Parietal lobe (tissue), 2 donors: ENCODE data around the gene RUNDC1. TPM values are rescaled to one million over a fixed set of nuclear protein-coding genes. Genes with fewer than 3 reads are reported as not detected.

Experiments
- small RNA-seq: library from RNA; depleted of rRNA; stranded (forward); fragments of <200 nt; gene quantifications from one replicate; pipeline ENCODE3, GENCODE V24; 2014; ENCODE audit warnings: low replicate concordance
- total RNA-seq: library from RNA; depleted of rRNA; stranded (reverse); fragments of >200 nt; gene quantifications from one replicate; pipeline ENCODE4 v1.2.3, GENCODE V29; 2014

The RUNDC1 gene
- total RNA-seq, result 16.9 TPM

GRCh38 chr17:42980274-42980765 lies at the start of gene RUNDC1:
RUNDC1 (plus strand) TSS chr17:42980565; CDS start chr17:42980577, 12 bp downstream.

GRCh38 chr17:42964161-42964932 lies 16.0 kb upstream of the RUNDC1 start, which contains the start of gene AARSD1:
AARSD1 (minus strand) TSS chr17:42964454; CDS start chr17:42964440, 14 bp downstream.

GRCh38 chr17:42979511-42980273 lies 673 bp upstream of the RUNDC1 start, which contains the start of gene PTGES3L:
PTGES3L (minus strand) TSS chr17:42980080; CDS start chr17:42980053, 27 bp downstream.

GRCh38 chr17:42997984-42998938 lies 17.9 kb downstream of the RUNDC1 start, which contains the start of gene RPL27:
RPL27 (plus strand) TSS chr17:42998419; CDS start chr17:42998751, 332 bp downstream.

GRCh38 chr17:43006639-43007551 lies 26.5 kb downstream of the RUNDC1 start, which contains the start of gene IFI35:
IFI35 (plus strand) TSS chr17:43006784; CDS start chr17:43006948, 164 bp downstream.

GRCh38 chr17:43021741-43022512 lies 41.6 kb downstream of the RUNDC1 start, which contains the start of gene VAT1:
VAT1 (minus strand) TSS chr17:43022385; CDS start chr17:43022322, 63 bp downstream.

GRCh38 chr17:43024407-43025289 lies 44.3 kb downstream of the RUNDC1 start, which contains the start of gene RND2:
RND2 (plus strand) TSS chr17:43025231; CDS start chr17:43025348, 117 bp downstream.

Small RNA genes lying within 50 kb of the gene (small RNA-seq; reads per million reads assigned to genes)
- gene AARSD1 (not detected), gene RF00561 (not detected)

Other genes with a start within 250 kb of the RUNDC1 start
- 68.9 TPM for gene EZH1, start 235.5 kb upstream of the RUNDC1 start, total RNA-seq
- 9.1 TPM for gene RAMP2, start 219.3 kb upstream of the RUNDC1 start, total RNA-seq
- gene VPS25, start 207.1 kb upstream of the RUNDC1 start, total RNA-seq, result 24.4 TPM
- gene WNK4, start 200.0 kb upstream of the RUNDC1 start, total RNA-seq, result not detected
- gene COA3, start 181.9 kb upstream of the RUNDC1 start, total RNA-seq, result 65.7 TPM
- gene CNTD1, start 181.7 kb upstream of the RUNDC1 start, total RNA-seq, result 0.31 TPM
- gene BECN1, start 156.3 kb upstream of the RUNDC1 start, total RNA-seq, result 61.3 TPM
- gene PSME3, start 147.2 kb upstream of the RUNDC1 start, total RNA-seq, result 41.0 TPM
- gene AOC2, start 136.0 kb upstream of the RUNDC1 start, total RNA-seq, result 2.5 TPM
- gene AOC3, start 129.4 kb upstream of the RUNDC1 start, total RNA-seq, result 0.31 TPM
- gene G6PC1, start 79.8 kb upstream of the RUNDC1 start, total RNA-seq, result not detected
- 34.1 TPM for gene AARSD1, start 16.1 kb upstream of the RUNDC1 start, total RNA-seq
- gene PTGES3L, start 485 bp upstream of the RUNDC1 start, total RNA-seq, result 2.5 TPM
- 1,347 TPM for gene RPL27, start 17.9 kb downstream of the RUNDC1 start, total RNA-seq
- 2.5 TPM for gene IFI35, start 26.2 kb downstream of the RUNDC1 start, total RNA-seq
- 77.3 TPM for gene VAT1, start 41.8 kb downstream of the RUNDC1 start, total RNA-seq
- gene RND2, start 44.7 kb downstream of the RUNDC1 start, total RNA-seq, result 3.4 TPM
- gene BRCA1, start 144.8 kb downstream of the RUNDC1 start, total RNA-seq, result 9.7 TPM
- 62.3 TPM for gene NBR1, start 190.6 kb downstream of the RUNDC1 start, total RNA-seq
- 1.3 TPM for gene TMEM106A, start 231.3 kb downstream of the RUNDC1 start, total RNA-seq
- gene CCDC200, start 248.1 kb downstream of the RUNDC1 start, total RNA-seq, result not detected